Measurements from ENCODE around the gene SART3.

DNA sequence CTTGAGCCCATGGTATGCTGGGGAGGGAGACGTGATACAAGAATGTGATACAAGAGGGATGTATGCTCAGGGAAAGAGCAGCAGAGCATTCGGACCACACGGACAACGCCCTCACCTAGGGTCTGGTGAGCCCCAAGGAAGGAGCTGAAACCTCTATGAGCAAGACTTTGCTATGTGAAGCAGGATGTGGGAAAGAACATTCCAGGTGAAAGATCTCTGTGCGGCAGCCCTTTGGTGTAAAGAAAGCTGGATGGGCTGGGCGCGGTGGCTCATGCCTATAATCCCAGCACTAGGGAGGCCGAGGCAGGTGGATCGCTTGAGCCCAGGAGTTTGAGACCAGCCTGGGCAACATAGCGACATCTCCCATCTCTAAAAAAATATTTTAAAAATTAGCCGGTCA, 62.8 kb downstream of the SART3 start:
- TF ChIP-seq, protein P1, sequence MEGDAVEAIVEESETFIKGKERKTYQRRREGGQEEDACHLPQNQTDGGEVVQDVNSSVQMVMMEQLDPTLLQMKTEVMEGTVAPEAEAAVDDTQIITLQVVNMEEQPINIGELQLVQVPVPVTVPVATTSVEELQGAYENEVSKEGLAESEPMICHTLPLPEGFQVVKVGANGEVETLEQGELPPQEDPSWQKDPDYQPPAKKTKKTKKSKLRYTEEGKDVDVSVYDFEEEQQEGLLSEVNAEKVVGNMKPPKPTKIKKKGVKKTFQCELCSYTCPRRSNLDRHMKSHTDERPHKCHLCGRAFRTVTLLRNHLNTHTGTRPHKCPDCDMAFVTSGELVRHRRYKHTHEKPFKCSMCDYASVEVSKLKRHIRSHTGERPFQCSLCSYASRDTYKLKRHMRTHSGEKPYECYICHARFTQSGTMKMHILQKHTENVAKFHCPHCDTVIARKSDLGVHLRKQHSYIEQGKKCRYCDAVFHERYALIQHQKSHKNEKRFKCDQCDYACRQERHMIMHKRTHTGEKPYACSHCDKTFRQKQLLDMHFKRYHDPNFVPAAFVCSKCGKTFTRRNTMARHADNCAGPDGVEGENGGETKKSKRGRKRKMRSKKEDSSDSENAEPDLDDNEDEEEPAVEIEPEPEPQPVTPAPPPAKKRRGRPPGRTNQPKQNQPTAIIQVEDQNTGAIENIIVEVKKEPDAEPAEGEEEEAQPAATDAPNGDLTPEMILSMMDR (conservative IDR thresholded peaks at IDR 0.05): no peak
- TF ChIP-seq ZFX (IDR thresholded peaks at IDR 0.05): no peak

Measured in C4-2B (cell line).